Neuron (in vitro differentiated cells): ENCODE data around the gene PDE3A.

Experiments
- H2AFZ ChIP-seq: one replicate; pipeline ENCODE4 v1.6.1; 2013; ENCODE audit warnings: low read depth, mild to moderate bottlenecking, inconsistent platforms, low read length, moderate library complexity
- H3K27me3 ChIP-seq: one replicate; pipeline ENCODE4 v1.6.1; 2013; ENCODE audit warnings: low read length; ENCODE audit not compliant: insufficient read depth
- H3K36me3 ChIP-seq: one replicate; pipeline ENCODE4 v1.6.1; 2013; ENCODE audit warnings: low read length; ENCODE audit not compliant: insufficient read depth
- H3K4me1 ChIP-seq: one replicate; pipeline ENCODE4 v1.6.1; 2013; ENCODE audit warnings: low read length; ENCODE audit not compliant: insufficient read depth
- H3K4me3 ChIP-seq: 2 replicates; pipeline ENCODE4 v1.5.1; 2013; ENCODE audit warnings: mild to moderate bottlenecking, low read length, moderate library complexity
- H3K9me3 ChIP-seq: one replicate; pipeline ENCODE4 v1.6.1; 2013; ENCODE audit warnings: low read length

Gene PDE3A

DNA sequence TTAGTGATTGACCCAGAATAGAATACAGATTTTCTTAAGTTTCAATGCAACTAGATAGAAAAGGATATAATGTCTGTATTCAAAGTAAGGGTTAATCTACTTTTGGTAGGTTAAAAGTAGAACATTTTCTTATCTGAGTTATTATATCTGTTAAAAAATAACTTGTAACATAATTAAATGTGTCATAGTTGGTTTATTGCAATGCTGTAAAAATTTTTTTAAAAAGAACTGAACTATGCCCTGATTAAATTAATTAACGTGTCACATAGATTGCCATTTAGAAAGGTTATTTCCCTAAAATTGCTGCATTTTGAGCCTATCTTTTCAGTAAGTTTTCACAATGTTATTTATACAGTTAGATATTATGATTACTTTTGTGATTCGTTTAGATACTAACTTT lies 89.2 kb downstream of the PDE3A start:
- H3K27me3 ChIP-seq: no peaks in the 10 kb centered on the region
- H3K36me3 ChIP-seq: no peaks in the 10 kb centered on the region
- no peaks in the 10 kb centered on the region for H3K4me1 ChIP-seq
- no peak overlapping the region for H3K4me3 ChIP-seq
- H2AFZ ChIP-seq: no peak overlapping the region
- no peaks in the 10 kb centered on the region for H3K9me3 ChIP-seq

DNA sequence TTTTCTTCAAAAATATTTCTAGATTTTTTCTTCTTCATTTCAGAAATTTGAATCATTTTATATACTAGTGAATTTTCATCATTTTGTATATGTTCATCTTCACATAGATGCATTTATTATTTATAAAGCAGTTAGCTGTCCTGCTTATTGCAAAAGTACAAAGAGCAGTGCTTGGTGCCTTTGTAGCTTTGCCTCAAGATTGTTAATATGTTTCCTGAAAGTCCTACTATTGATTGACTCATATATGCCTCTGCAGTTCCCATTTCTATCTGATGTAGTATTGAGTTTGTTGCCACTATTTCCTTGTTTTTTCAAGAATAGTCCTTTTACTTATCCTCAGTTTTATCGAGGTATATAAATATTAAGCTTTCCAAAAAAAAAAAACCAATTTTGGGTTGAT lies 89.7 kb downstream of the PDE3A start:
- Histone ChIP-seq H3K4me3 (no peak overlapping the region), H3K36me3 (no peaks in the 10 kb centered on the region), H3K4me1 (no peaks in the 10 kb centered on the region), H3K9me3 (no peaks in the 10 kb centered on the region), H2AFZ (no peak overlapping the region), H3K27me3 (no peaks in the 10 kb centered on the region)

DNA sequence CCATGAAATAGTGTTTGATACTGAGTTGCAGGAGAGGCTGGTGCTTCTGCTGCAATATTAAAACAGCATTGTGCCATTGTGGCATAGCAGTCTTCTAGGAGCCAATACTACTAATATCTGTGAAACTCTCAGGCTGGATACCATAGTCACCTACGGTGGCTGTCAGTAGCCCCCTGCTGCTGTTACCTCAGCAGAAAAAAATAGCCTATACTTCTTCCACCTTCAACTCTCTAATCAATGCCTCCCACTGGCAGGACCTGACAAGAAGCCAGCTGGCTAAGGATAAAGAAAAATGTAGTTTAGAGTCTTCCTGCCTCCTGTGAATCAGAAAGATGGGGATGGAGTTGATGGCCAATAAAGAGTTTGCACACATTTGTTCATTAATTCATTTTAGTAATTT lies 91.6 kb downstream of the PDE3A start:
- Histone ChIP-seq H3K36me3 (no peaks in the 10 kb centered on the region), H2AFZ (no peak overlapping the region), H3K9me3 (no peaks in the 10 kb centered on the region), H3K4me1 (no peaks in the 10 kb centered on the region), H3K4me3 (no peak overlapping the region), H3K27me3 (no peaks in the 10 kb centered on the region)

DNA sequence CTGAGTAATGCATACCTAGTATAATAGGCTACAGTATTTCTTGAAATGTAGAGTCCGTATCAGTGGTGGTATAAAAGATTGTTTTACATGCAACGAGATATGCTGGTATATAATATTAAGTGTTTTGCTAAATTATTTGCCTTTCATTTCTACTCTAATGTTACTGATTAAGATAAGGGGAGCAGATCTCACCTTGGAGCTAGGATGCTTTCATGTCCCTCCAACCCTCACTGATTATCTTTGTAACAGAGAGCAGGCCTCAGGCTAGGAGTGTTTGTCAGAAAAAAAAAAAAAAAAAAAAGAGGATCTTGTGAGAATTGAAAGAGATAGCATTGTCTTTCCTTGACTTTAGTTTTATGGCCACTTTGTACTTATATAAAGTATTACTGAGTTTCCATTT lies 92.6 kb downstream of the PDE3A start:
- no peaks in the 10 kb centered on the region for H3K27me3 ChIP-seq
- no peak overlapping the region for H2AFZ ChIP-seq
- peaks cover 3% of the 10 kb centered on the region for H3K4me1 ChIP-seq
- H3K36me3 ChIP-seq: no peaks in the 10 kb centered on the region
- H3K9me3 ChIP-seq: no peaks in the 10 kb centered on the region
- no peak overlapping the region for H3K4me3 ChIP-seq

DNA sequence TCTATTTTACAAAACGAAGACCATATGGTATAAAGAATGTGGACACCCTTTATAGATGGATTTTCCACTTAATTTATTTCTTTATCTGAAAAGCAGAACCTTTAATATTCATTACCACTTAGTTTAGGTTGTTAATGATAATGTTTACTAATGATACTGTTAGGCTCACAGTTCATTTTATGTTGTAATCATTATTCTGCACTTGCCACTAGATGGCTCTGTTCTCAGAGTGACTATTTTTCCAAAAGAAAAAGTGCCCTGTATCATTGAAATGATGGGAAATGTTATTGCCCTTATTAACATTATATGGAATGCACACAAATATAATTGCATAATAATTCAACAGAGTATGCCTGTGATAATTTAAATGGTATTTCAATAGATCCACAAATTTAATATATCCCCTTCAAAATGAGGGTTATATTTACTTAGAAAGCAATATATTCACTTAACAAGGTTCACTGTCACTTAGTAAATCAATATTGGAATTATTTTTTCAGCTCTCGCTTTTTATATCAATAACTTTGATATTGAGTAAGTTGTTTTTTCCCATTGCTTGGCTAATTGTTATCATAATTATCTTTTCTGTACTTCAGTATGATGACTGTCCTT lies 95.7 kb downstream of the PDE3A start:
- Histone ChIP-seq H3K4me3 (no peak overlapping the region), H3K36me3 (no peaks in the 10 kb centered on the region), H3K4me1 (peaks cover 4% of the 10 kb centered on the region), H3K27me3 (no peaks in the 10 kb centered on the region), H3K9me3 (no peaks in the 10 kb centered on the region), H2AFZ (no peak overlapping the region)

DNA sequence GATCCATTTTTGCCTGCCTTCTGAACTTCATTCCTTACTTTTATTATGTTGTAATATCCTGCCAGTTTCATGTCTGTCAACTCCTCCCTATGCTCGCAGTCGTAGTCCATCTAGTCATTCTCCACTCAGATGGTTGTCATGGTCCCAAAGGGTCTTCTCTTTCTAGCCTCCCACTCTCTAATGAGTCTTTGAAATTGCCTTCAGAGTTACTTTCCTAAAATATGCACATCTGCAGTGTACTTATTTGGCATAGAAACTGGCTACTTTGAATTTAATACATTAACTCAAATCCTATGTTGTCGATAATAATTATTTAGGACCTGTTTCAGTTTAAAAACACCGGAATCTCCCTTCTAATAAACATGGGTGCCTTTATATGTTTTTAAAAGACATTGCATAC lies 101.0 kb downstream of the PDE3A start:
- H3K27me3 ChIP-seq: no peaks in the 10 kb centered on the region
- H3K36me3 ChIP-seq: no peaks in the 10 kb centered on the region
- H2AFZ ChIP-seq: no peak overlapping the region
- H3K9me3 ChIP-seq: no peaks in the 10 kb centered on the region
- H3K4me3 ChIP-seq: no peak overlapping the region
- peaks cover 4% of the 10 kb centered on the region for H3K4me1 ChIP-seq

DNA sequence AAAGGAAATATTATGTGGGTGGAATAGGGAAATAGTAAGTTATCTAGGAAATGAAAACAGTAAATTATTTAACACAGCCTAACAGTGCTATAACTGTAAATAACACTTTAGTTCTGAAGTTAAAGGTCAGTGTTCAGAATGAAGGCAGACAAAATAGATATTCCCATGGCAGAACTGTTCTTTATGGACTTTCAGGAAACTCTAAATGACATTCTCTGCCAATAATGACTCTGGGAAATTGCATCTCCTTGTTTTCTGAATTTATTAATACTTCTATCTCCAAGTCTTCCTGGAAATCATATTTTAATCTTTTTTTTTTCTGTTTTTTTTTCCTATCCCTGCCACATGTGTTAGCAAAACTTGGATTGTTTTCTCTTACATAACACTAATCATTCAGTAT lies 101.4 kb downstream of the PDE3A start:
- no peak overlapping the region for H3K4me3 ChIP-seq
- no peak overlapping the region for H2AFZ ChIP-seq
- no peaks in the 10 kb centered on the region for H3K36me3 ChIP-seq
- H3K9me3 ChIP-seq: no peaks in the 10 kb centered on the region
- H3K4me1 ChIP-seq: peaks cover 4% of the 10 kb centered on the region
- no peaks in the 10 kb centered on the region for H3K27me3 ChIP-seq

DNA sequence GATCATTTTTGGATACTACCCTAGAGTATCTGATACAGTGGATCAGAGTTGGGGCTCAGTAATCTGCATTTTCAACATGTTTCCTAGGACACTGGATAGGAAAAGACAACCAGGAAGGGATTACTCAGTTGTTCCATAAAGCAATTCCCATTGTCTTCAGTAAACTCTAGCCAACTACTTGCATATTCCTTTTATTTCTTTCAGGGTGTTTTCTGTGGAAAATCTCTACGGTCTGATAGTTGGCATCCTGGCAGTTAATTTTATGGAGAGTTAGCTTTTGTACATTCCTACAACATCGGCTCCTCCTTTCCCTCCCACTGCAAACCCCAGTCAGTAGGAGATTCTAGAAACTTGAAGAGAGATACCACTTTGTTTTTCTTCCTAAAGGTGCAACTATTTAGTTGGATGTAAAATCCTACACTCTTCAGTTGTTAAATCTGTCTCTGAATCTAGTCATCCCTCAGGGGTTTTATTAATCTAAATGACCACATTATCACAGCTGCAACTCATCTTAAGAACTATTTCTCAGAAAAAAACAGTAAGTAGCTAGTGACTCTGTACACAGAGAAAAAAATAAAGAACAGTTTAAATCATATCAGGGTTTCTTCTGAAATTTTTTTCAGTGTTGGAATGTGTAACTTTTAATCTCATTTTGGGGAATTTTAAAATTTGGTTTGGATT lies 103.9 kb downstream of the PDE3A start:
- no peak overlapping the region for H3K4me3 ChIP-seq
- no peaks in the 10 kb centered on the region for H3K27me3 ChIP-seq
- H3K9me3 ChIP-seq: peaks cover 1% of the 10 kb centered on the region
- peaks cover 5% of the 10 kb centered on the region for H3K4me1 ChIP-seq
- no peaks in the 10 kb centered on the region for H3K36me3 ChIP-seq
- no peak overlapping the region for H2AFZ ChIP-seq

DNA sequence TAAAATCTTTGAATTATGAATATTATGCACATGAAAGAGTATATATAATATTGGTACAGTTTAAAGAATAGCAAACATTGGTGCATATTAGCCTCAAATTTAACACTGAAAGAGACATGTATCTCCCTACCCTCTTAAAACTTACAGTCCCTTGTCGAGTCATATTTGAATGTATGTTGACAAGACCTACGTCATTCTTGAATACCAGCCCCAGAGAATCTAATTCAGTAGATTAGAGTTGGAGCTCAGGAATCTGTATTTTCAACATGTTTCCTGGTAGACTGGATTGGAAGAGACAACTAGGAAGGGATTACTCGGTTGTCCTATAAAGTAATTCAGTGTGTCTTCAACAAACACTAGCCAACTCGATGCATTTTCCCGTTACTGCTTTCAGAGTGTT lies 104.8 kb downstream of the PDE3A start:
- Histone ChIP-seq H3K27me3 (no peaks in the 10 kb centered on the region), H3K36me3 (no peaks in the 10 kb centered on the region), H3K9me3 (peaks cover 1% of the 10 kb centered on the region), H3K4me3 (no peak overlapping the region), H2AFZ (no peak overlapping the region), H3K4me1 (peaks cover 14% of the 10 kb centered on the region)

DNA sequence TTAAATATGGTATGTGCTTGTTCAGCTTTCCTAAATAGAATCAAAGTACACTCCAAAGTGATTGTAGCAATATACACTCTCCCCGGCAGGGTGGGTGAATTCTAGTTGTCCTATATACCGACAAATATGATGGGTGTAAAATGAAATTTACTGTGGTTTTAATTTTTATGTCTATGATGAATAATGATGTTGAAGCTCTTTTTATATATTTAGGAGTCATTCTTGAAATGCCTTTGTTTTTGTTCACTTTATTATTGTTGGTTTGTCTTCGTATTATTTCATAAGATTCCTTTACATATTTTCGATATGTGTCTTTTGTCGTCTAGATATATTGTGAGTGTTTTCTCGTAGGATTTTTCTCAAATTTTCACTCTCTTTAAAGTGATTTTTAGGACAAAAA lies 105.7 kb downstream of the PDE3A start:
- peaks cover 1% of the 10 kb centered on the region for H3K9me3 ChIP-seq

DNA sequence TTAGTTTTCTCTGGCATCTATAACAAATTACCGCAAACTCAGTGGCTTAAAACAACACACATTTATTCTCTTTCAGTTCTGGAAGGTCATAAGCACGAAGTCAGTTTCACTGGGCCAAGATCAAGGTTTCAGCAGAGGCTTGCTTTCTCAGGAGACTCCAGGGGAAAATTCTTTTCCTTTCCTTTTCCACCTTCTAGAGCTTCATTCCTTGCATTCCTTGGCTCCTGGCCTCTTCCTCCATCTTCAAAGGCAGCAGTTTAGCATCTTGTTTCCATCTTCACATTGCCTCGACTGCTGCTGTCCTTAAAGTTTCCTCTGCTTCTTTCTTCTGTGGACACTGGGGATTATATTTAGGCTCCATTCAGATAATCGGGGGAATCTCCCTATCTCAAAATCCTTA lies 106.1 kb downstream of the PDE3A start:
- Histone ChIP-seq H3K4me1 (peaks cover 18% of the 10 kb centered on the region), H2AFZ (no peak overlapping the region), H3K4me3 (no peak overlapping the region)

More for the DNA sequence above, 105.7 kb downstream of the PDE3A start:
- H3K36me3 ChIP-seq: no peaks in the 10 kb centered on the region
- peaks cover 18% of the 10 kb centered on the region for H3K4me1 ChIP-seq
- H3K4me3 ChIP-seq: no peak overlapping the region
- no peak overlapping the region for H2AFZ ChIP-seq
- no peaks in the 10 kb centered on the region for H3K27me3 ChIP-seq

DNA sequence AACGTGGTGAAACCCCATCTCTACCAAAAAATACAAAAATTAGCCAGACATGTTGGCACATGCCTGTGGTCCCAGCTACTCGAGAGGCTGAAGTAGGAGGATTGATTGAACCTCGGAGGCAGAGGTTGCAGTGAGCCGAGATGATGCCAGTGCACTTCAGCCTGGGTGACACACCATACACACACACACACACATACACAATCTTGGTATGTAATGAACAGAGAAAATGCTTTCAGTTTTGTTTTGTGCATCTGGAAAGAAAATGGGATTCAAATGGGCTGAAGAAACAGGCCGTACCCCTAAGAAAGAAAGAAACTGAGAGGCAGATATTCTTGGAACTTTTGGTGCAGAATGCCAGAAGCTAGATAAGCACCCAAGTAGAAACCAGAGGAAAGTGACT lies 107.2 kb downstream of the PDE3A start:
- Histone ChIP-seq H2AFZ (no peak overlapping the region), H3K27me3 (no peaks in the 10 kb centered on the region), H3K4me3 (no peak overlapping the region), H3K36me3 (no peaks in the 10 kb centered on the region), H3K4me1 (peaks cover 18% of the 10 kb centered on the region), H3K9me3 (peaks cover 1% of the 10 kb centered on the region)

More for the DNA sequence above, 106.1 kb downstream of the PDE3A start:
- Histone ChIP-seq H3K9me3 (peaks cover 1% of the 10 kb centered on the region), H3K36me3 (no peaks in the 10 kb centered on the region), H3K27me3 (no peaks in the 10 kb centered on the region)

DNA sequence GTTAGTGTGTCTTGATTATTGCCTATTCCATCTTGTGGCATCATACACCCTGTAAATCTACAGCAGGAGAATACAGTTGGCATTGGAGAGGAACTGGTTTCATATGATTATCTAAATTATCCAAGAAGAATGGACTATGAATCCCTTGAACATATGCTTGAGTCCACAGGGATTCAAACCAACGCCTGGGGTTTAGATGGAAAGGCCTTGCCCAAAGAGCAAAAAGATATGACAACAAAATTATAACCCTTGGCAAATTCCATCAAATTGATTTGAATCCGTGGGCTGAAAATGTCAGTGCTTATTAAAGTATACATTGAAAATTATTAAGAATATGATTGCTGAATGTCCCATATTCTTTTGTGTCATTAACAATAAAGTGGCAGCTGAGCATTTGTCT lies 108.2 kb downstream of the PDE3A start:
- H3K36me3 ChIP-seq: no peaks in the 10 kb centered on the region
- peak overlapping the region; percentile 93 for H2AFZ ChIP-seq
- peaks cover 1% of the 10 kb centered on the region for H3K9me3 ChIP-seq
- peaks cover 18% of the 10 kb centered on the region for H3K4me1 ChIP-seq
- H3K4me3 ChIP-seq: no peak overlapping the region
- H3K27me3 ChIP-seq: no peaks in the 10 kb centered on the region

DNA sequence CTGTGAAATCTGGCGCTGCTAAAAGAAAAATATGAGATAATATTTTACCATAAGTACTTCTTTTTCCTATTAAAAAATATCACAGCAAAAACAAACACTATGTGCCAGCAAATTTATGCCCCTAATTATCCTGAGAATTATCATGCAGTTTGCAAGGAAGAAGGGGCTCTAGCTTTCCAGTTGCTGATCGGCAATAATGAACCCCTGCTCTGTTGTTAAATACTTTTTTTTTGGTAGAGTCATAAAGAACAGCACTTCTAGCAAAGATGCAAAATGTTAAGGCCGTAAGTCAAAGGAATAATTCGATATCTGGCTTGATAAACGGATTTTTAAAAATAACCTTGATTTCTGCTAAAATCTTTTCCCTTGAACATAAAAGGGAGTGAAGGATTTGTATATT lies 108.9 kb downstream of the PDE3A start:
- H3K4me1 ChIP-seq: peaks cover 18% of the 10 kb centered on the region
- peak overlapping the region; percentile 93 for H2AFZ ChIP-seq
- H3K27me3 ChIP-seq: no peaks in the 10 kb centered on the region
- H3K36me3 ChIP-seq: no peaks in the 10 kb centered on the region
- peaks cover 1% of the 10 kb centered on the region for H3K9me3 ChIP-seq
- H3K4me3 ChIP-seq: no peak overlapping the region
